Stimulated activated naive CD4-positive, alpha-beta T cell (primary cell): ENCODE data around the gene TTPAL.
"Not testable (repeated sequence)": the region's sequence is repeated elsewhere in the genome, so short reads cannot be mapped to it uniquely, and the experiment has no call there.

ENCODE experiments used
- DNase-seq, 6 experiments: peaks; one replicate each; lab custom pipeline; 2025; lab: John Stamatoyannopoulos, UW

Gene TTPAL

DNA sequence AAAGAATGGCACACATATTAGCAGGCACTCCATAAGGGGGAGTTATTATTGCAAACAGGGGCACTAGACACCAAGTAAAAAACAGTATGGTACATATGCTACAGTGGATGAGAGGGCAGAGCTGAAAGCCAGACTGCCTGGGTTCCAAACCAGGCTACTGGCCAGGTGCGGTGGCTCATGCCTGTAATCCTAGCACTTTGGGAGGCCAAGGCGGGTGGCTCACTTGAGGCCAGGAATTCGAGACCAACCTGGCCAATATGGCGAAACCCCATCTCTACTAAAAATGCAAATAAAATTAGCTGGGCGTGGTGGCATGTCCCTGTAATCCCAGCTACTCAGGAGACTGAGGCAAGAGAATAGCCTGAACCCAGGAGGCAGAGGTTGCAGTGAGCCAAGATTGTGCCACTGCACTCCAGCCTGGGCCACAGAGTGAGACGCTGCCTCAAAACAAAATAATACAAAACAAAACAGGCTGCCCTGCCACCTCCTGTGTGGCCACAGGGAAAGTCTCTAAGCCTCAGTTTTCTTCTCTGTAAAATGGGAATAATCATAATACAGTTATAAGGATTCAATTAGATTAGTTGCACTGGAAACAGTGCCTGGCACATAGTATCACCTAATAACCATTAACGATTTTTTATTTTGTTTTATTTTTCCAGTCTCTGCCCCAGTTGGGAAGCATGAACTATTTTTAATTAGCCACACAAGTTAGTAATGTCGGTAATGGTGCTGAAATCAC lies 7.5 kb upstream of the TTPAL start:
- no peak for DNase-seq

DNA sequence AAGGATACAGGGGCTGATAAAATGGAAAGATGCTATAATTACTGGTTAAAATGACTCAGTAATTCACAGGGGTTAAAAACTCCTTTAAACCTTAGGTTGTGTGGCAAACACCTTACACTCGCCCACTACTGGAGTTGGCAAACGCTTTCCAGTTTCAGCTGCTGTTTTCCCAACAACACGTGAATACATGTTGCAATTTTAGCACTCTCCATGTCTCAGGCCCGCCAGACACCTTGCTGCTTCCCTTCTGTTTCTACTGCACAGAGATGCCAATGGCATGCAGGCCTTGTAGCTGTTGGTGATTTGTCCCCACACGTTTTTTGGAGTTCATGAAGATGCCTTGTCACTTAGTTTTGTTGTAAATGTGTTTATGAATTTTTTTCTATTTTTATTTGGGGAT lies 5.3 kb upstream of the TTPAL start:
- DNase-seq = no peak

DNA sequence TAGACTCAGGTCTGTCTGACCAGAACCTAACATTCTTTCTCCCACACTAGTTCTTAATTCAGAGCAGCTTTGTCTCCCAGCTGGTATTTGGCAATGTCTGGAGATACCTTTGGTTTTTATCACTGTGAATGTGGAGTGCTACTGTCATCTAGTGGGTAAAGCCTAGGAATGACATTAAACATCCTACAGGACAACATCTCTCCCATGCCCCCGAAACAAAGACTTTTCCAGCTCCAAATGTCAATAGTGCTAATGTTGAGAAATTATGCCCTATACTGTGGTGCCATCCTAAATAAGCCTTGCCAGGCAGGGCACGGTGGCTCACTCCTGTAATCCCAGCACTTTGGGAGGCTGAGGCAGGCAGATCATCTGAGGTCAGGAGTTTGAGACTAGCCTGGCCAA lies 4.2 kb upstream of the TTPAL start:
- no peak for DNase-seq

DNA sequence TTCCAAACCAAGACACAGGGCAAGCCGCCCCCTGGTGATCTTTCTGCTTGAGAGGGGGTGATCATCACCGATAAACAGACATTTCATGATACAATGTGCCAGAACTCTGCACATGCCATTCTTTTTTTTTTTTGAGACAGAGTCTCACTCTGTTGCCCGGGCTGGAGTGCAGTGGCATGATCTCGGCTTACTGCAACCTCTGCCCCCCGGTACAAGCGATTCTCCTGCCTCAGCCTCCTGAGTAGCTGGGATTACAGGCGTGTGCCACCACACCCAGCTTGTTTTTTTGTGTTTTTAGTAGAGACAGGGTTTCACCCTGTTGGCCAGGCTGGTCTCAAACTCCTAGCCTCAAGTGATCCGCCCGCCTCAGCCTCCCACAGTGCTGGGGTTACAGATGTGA lies 3.4 kb upstream of the TTPAL start:
- not testable (repeated sequence) for DNase-seq

DNA sequence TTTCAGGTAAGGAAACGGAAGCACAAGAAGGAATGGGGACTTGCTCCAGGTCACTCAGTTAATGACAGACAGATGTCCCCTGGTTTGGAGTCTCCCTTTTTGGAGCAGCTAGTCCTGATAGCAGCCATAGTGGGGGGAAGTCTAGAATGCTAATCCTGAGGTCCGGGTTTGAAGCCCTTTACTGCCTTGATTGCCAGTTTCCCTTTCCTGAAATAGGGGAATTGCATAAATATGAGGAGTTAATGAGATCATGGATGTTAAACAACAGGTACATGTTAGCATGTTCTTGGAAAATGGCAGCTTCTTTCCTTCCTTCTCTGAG lies 341 bp upstream of the TTPAL start:
- no peak for DNase-seq

DNA sequence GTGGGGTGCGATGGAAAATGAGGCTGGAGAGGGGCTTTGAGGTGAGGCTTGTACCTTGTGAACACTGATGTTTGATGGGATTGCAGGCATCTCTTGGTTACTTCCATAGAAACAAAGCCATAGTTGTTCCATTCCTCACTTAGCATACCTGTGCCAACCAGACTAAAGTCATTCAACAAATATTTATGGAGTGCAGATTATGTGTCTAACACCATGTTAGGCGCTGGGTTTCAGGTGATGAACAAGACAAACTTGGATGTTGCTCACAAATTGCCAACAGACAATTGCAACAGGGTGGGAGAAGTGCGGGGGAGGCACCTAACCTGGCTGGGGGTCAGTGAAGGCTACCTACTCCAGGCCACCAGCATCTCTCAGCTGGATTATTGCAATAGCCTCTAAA lies 1.5 kb downstream of the TTPAL start:
- no peak for DNase-seq

DNA sequence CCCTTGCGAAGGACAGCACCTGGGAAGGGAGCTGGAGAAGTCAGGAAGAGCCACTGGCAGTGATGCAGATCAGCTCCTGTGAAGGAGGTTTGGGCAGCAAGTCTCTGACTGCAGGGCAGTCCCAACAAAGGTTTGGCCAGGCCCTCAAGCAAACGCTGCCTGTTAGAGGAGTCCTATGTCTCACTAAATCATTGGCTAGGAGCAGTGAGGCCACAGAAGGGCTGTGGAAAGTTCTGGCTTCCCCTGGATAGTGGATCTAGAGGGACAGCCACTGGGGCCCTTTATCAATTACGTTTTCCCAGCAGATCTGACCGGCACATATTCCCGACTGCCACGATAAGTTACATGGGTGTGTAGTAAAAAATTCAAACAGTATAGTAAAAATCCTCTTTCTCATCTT lies 2.5 kb downstream of the TTPAL start:
- no peak for DNase-seq

DNA sequence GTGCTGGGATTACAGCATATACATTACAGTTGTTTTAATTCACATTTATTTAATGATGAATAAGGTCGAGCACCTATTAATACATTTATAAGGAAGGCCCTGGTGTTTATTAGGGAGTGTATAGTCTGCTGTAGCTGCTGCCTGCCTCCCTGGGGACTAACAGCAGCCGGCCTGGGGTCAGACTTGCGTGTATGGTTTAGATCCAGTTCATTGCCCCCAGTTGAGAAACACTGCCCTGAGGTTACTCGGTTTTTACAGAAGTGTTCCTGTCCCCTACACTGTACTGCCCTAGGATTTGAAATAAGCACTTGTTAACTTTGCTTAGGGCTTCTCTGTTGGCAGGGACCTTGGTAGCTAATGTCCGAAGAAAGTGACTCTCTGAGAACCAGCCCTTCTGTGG lies 4.0 kb downstream of the TTPAL start:
- no peak for DNase-seq

DNA sequence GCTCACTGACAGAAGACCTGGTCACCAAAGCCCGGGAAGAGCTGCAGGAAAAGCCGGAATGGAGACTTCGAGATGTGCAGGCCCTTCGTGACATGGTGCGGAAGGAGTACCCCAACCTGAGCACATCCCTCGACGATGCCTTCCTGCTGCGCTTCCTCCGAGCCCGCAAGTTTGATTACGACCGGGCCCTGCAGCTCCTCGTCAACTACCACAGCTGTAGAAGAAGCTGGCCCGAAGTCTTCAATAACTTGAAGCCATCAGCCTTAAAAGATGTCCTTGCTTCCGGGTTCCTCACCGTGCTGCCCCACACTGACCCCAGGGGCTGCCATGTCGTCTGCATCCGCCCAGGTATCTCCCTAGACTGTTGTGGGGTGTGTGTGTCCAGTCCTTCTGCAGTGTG lies 4.4 kb downstream of the TTPAL start:
- no peak for DNase-seq

DNA sequence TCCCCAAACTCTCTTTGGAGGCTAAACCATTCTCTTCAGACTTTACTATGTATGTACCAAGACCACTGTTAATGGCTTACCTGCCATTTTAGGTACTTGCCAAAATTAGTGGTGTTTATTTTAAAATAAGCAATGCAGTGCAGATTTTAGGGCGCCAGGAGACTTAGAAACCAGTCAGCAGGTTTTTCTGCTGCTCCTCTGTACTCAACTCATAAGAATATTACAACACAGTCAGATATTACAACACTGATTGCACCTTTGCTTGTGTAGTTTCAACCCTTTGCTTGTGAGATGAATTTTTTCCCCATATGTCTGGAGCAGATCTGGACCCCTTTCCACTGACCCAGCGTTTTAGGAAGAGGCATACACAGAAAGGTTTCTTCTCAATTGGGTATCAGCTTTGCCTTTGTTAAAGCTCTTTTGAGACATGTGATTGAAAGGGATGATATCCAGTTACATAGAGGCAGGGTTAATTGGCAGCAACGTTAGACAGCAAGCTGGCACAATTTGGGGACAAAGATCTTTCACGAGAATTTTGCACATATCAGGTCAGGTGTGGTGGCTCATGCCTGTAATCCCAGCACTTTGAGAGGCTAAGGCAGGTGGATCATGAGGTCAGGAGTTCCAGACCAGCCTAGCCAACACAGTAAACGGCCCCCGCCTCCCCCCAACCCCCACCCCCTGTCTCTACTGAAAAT lies 6.2 kb downstream of the TTPAL start:
- no peak for DNase-seq

DNA sequence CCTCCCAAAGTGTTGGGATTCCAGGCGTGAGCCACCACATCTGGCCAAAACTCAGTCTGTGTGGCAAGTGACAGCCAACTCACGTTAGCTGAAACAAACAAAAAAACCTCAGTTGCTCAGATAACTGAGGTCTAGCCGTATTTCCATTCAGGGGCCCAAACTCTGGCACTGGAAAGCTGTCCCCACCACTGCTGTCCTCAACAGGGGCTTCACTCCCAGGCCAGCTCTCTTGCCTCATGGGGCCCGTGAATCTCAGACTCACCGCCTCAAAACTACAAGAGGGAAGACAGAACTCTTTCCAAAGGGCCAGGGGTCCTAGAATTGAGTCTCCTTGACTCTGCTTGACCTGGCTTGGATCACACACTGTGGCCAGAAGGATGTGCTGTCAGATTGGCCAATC lies 7.4 kb downstream of the TTPAL start:
- DNase-seq = no peak

DNA sequence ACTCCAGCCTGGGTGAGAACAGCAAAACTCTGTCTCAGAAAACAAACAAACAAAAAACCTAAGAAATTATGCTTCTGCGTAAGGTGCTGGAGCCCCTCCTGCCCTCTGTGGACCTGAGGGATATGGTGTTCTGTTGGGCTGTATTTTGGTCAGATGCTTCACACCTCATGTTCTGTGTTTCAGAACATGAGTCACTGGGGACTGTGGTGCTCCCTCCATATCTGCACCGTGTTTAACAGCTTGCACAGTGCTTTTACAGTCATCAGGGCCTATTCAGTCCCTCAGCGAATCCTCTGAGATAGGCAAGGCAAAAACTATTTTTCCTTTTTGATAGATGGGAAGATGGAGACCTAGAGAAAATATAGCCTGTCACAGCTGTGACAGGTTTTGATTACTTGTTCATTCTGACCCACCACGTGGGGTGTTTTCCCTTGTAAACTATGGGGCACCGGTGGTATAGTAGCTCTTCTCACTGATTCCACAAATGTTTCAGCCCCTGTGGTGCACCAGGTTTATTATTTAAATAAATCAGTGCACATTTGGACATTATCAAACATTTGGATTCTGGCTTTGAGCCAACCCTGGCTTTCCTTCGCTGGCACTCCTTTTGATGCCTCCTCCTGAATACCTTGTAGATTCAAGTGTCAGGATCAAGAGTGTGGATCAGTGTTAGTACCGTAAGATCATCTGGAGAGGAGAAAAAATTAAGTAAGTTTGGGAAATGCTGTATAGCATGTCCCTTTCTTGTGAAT lies 9.6 kb downstream of the TTPAL start:
- DNase-seq = no peak

DNA sequence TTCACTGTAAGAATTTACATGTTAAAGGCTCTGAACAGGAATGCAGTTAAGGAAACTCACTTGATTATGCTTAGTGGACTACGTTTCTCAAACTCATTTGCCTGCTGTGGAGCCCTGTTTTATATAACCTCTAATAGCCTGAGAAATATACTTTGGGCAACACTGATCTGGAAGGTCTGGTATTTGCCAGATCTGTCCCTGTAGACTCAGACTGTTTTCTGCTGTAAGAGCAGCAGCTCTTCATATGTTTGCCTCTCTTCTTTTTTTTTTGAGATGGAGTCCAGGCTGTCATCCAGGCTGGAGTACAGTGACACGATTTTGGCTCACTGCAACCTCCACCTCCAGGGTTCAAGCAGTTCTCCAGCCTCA lies 10.1 kb downstream of the TTPAL start:
- no peak for DNase-seq

DNA sequence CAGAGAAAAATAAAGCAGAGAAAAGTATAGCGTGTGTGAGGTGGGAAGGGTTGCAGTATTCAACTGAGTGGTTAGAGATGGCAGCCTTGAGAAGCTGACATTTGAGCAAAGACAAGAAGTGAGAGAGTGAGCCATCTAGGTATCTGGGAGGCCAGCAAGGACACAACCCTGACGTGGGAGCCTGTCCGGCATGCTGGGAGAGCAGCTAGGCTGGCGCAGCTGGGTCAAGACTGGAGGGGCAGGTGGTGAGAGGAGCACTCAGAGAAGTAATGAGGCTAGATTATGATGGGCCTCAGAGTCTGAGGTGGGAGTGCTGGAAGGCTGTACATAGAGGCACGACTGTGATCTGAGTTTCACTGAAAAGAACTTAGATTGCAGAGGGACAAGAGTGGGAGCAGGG lies 12.9 kb downstream of the TTPAL start:
- no peak for DNase-seq

DNA sequence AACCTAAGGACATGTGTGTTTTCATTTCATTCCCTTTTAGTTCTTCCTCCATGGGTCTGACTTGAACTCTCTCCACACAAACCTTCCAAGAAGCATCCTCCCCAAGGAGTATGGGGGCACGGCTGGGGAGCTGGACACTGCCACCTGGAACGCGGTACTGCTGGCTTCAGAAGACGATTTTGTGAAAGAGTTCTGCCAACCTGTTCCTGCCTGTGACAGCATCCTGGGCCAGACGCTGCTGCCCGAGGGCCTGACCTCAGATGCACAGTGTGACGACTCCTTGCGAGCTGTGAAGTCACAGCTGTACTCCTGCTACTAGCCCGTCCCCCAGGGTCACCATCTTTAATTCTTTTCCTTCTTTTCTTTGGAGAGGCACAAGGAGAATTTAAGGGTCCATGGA lies 13.5 kb downstream of the TTPAL start:
- DNase-seq = no peak

DNA sequence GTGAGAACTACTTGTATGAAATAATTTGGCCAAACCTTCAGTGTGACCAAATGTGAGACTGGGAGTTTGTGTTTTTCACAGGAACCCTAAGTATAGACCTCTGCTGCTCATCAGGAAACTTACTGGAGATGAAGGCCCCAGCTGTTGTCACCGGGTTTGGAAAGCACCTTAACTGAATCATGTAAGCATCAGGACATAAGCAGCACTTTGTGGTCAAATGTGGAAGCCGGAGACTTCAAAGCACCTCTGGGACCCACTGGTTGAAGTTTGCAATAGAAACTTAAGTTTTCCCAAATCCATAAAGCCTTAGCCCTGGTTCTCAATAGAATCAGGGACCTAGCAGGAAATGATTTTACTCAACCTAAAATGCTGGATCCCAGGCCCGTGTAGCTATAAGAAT lies 14.3 kb downstream of the TTPAL start:
- no peak for DNase-seq

DNA sequence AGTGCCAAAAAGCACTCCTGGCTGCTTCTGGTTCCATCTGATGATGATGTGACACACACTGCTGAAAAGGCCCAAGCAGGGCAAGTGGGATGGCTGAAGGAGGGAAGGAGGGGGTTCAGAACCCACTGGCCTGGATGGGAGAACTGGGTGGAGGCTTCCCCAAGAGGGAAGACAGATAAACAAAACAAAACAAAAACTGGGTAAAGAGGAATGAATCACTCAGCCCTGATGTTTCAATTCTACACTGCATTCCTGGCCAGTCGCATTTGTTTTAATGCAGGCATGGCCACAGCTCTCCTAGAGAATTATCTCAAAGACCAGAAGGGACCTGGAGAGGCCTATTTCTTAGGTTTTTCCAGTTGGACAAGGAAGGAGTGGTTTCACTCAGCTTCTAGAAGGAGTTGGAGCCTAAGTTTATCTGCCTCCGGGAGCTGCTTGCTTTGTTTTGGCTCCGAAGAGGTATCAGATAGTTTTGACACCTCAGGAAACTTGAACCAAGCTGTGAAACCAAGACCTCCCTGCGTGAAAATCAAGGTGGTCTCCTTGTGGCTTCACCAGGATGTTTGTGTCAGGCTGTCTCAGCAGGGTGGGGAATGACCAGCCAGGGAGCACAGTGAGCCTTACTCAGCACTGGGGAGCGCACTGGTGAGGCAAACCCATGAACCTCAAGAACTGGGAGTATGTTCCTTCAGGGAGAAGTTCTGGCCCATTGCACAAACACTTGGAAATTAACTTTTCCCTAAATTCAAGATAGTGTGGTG lies 16.1 kb downstream of the TTPAL start:
- no peak for DNase-seq

DNA sequence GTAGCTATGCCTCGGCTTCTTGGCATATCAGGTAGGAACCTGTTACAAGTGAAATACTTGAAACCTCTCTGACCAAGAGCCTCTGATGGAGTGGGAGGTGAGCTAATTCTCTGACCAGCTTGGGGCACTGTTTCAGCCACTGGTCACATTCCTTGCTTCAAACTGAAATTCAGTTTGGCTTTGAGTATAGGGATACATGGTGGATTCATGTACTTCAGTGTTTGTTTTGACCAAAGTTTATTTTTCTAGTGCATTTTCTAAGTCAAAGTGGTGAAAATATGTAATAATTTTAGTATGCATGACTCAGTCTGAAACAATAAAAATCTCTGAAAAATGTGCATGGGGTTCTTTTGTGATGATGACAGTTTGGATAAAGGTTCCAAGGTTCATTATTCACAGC lies 18.6 kb downstream of the TTPAL start:
- DNase-seq = no peak

DNA sequence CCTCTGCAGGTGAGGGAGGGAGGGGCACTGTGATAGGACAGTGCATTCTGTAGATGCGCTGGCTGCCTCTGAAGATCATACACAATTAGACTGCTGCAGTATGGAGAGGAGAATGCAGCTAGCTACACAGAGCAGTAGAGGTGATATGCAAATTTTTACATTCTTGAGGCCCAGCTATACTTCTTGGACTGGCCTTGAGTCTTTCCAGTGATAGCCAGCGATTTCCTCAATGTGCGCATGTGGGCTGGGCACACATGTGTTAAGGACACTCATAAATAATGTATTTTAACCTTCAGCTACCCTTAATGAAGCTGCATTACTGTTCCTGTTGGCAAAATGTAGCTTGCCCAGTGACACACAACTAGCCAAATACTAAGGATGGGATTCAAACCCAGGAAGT lies 19.0 kb downstream of the TTPAL start:
- DNase-seq = no peak

DNA sequence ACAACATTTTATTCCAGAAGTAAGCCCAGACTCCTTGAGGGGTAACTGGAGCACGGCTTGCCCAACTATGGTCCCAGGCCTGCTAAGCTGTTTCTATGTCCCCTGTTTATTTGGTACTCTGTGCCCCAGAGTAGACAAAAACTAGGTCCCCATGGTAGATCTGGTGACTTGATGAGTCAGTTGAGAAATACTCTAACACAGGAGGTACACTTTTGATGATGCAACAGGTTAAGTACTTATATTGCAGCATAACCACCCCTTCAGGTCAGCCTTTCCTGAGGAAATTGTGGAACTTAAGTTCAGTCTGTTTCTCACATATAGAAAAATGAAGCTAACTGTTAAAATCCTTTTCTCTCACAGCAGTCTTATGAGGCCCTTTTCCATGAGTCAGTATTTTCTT lies 19.6 kb downstream of the TTPAL start:
- no peak for DNase-seq

DNA sequence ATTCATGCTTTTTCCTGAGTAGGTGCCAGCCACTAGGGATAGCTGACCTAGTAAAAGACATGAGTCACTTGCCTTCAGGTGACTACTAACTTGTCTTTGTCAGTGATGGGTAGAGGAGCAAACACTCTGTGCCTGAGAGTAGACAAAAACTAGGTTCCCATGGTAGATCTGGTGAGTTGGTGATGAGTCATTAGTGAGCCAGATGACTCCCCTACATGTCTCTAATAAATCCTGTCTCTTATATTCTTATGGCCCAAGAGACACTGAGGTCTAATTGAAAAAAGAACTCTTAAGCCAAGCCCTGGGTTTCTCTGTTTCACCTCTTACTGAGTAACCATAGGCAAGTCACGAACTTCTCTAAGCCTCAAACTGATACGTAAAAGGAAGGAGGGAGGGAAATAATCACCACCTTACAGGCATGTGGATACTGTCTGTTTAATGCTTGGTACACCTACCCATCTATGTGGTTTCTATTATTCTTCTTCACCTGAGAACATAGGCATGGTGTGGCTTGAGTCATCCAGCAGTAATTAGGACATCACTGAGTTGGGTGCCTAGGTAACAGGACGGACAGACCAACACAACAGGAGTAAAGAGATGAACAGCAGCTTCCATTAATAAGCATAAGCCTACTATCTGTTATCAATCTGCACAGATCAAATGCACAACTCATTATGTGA lies 20.3 kb downstream of the TTPAL start:
- no peak for DNase-seq

DNA sequence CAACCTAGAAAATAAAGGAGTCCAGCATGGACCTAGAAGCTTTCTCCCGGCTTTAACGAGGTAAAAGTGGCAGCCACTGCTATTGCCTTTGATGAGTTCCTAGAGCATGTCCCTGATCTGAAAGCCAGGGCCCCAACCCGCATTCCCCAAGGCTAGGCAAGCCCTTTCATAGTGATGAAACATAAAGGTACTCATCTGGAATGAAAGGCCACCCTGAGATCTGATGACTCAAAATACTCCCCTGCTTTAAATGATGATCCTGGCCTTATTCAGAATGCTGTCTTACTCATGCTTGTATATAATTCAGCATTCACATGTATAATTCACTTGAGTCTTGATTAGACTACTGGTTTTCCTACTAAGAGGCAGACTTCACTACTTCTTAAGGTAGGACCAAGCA lies 21.3 kb downstream of the TTPAL start:
- DNase-seq = no peak
